Activated T-helper 17 cell treated with anti-CD3 and anti-CD28 coated beads, Interleukin-2, amount 50 U/mL, for 72 hours (primary cell): ENCODE data around the gene RFPL2. TPM values are rescaled to one million over a fixed set of nuclear protein-coding genes. Genes with fewer than 3 reads are reported as not detected.
"Not testable (repeated sequence)": the region's sequence is repeated elsewhere in the genome, so short reads cannot be mapped to it uniquely, and the experiment has no call there.

Experiments
- ATAC-seq: fragments of 150-1000 bp; cut with Tn5 transposase; replicated peaks from 2 replicates; pipeline ENCODE4 v1.10.0; 2021; ENCODE audit warnings: mild to moderate bottlenecking, moderate library complexity
- H3K27ac Mint-ChIP-seq: one replicate; pipeline ENCODE4 v1.8.0; 2022; ENCODE audit warnings: mixed read lengths
- H3K27me3 Mint-ChIP-seq: one replicate; pipeline ENCODE4 v1.8.0; 2022; ENCODE audit warnings: mixed read lengths
- H3K36me3 Mint-ChIP-seq: one replicate; pipeline ENCODE4 v1.8.0; 2022; ENCODE audit warnings: low read depth, mild to moderate bottlenecking, mixed read lengths
- H3K4me1 Mint-ChIP-seq: one replicate; pipeline ENCODE4 v1.8.0; 2022; ENCODE audit warnings: mixed read lengths
- H3K4me3 Mint-ChIP-seq: one replicate; pipeline ENCODE4 v1.8.0; 2022; ENCODE audit warnings: mild to moderate bottlenecking, mixed read lengths
- H3K9me3 Mint-ChIP-seq: one replicate; pipeline ENCODE4 v1.8.0; 2022; ENCODE audit warnings: mixed read lengths
- total RNA-seq, 2 donors: library from RNA; stranded (reverse); gene quantifications; one replicate each; pipeline ENCODE4 v1.2.3, GENCODE V29; 2022

The RFPL2 gene
- total RNA-seq, 2 donors from 2014 or later = 0.24 to 0.30 TPM

- H3K9me3 Mint-ChIP-seq = no peaks in the 10 kb centered on the region
- peaks cover 2% of the 10 kb centered on the region for H3K27me3 Mint-ChIP-seq
- ATAC-seq = no peak
- no peak within 1 kb of the TSS for H3K4me3 Mint-ChIP-seq
- no peaks in the 10 kb centered on the region for H3K4me1 Mint-ChIP-seq
- H3K27ac Mint-ChIP-seq = no peak within 1 kb of the TSS
- H3K36me3 Mint-ChIP-seq = no peaks in the 10 kb centered on the region
These were observed 46.0 kb downstream of the RFPL2 start, which contains the start of gene C22orf42 for GRCh38 chr22:32158712-32159533. Gene C22orf42, minus strand, starts transcription at chr22:32159303. Its CDS starts 88 bp downstream, at chr22:32159215.

DNA sequence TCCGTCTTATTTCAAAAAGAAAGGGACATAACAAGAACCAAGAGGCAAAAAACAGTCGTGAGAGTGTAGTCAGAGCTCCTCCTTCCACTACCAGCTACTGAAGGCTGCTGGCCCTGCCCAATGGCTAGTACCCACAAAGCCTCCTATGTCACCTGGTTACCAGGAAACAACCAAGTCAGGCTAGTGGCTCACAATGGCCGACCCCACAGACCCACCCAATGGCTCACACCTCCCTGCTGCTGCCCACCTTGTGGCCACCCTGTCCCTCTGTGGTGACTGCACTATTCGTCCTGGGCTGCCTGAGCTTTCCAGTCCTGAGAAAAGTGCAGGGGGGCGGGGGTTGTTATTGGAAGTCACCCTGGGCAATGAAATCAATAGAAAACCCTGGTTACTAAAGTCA is 47.2 kb downstream of the RFPL2 start:
- ATAC-seq, H3K4me3 Mint-ChIP-seq, H3K27ac Mint-ChIP-seq, H3K36me3 Mint-ChIP-seq, H3K4me1 Mint-ChIP-seq, H3K9me3 Mint-ChIP-seq, H3K27me3 Mint-ChIP-seq: not testable (repeated sequence)

GRCh38 chr22:32154727-32155126 is 50.1 kb downstream of the RFPL2 start:
- not testable (repeated sequence) for ATAC-seq, H3K36me3 Mint-ChIP-seq, H3K4me3 Mint-ChIP-seq, H3K27ac Mint-ChIP-seq, H3K27me3 Mint-ChIP-seq, H3K4me1 Mint-ChIP-seq, H3K9me3 Mint-ChIP-seq

GRCh38 chr22:32151641-32152040 is 53.2 kb downstream of the RFPL2 start:
- H3K27me3 Mint-ChIP-seq, H3K9me3 Mint-ChIP-seq, H3K27ac Mint-ChIP-seq, H3K36me3 Mint-ChIP-seq, H3K4me1 Mint-ChIP-seq, H3K4me3 Mint-ChIP-seq, ATAC-seq: not testable (repeated sequence)

DNA sequence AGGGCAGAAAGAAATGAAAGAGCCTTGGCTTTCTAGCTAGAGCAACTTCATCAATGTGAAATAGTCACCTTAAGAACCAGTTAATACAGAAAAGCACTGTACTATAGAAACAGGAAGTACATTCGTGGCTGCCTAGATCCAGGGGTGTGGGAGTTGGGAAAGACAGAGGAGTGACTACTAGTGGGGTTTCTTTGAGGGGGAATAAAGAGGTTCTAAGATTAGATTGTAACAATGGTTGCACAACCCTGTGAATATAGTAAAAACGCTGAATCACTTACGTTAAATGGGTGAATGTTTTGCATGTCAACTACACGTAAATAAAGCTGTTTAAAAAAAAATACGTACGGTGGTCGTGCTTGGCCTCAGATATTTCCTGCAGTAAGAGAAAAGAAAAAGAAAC is 54.2 kb downstream of the RFPL2 start:
- H3K36me3 Mint-ChIP-seq, ATAC-seq, H3K4me1 Mint-ChIP-seq, H3K4me3 Mint-ChIP-seq, H3K27me3 Mint-ChIP-seq, H3K27ac Mint-ChIP-seq, H3K9me3 Mint-ChIP-seq: not testable (repeated sequence)

- H3K4me1 Mint-ChIP-seq = peaks cover 23% of the 10 kb centered on the region
- H3K36me3 Mint-ChIP-seq, H3K27me3 Mint-ChIP-seq, ATAC-seq, H3K9me3 Mint-ChIP-seq, H3K4me3 Mint-ChIP-seq, H3K27ac Mint-ChIP-seq: not testable (repeated sequence)
These were observed 56.5 kb downstream of the RFPL2 start for GRCh38 chr22:32148372-32148771.

DNA sequence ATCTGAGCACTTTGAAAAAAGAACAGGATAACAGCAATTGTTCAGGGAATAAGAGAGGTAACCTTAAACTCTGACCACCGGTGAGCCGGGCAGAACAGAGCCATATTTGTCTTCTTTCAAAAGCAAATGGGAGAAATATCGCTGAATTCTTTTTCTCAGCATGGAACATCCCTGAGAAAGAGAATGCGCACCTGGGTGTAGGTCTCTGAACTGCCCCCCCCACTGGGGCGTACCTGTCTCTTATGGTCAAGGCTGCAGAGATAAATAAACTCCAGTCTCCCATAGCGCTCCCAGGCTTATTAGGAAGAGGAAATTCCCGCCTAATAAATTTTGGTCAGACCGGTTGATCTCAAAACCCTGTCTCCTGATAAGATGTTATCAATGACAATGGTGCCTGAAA is 57.7 kb downstream of the RFPL2 start:
- H3K36me3 Mint-ChIP-seq, H3K9me3 Mint-ChIP-seq, H3K27ac Mint-ChIP-seq, H3K4me3 Mint-ChIP-seq, H3K27me3 Mint-ChIP-seq, ATAC-seq: not testable (repeated sequence)
- H3K4me1 Mint-ChIP-seq = peaks cover 30% of the 10 kb centered on the region

DNA sequence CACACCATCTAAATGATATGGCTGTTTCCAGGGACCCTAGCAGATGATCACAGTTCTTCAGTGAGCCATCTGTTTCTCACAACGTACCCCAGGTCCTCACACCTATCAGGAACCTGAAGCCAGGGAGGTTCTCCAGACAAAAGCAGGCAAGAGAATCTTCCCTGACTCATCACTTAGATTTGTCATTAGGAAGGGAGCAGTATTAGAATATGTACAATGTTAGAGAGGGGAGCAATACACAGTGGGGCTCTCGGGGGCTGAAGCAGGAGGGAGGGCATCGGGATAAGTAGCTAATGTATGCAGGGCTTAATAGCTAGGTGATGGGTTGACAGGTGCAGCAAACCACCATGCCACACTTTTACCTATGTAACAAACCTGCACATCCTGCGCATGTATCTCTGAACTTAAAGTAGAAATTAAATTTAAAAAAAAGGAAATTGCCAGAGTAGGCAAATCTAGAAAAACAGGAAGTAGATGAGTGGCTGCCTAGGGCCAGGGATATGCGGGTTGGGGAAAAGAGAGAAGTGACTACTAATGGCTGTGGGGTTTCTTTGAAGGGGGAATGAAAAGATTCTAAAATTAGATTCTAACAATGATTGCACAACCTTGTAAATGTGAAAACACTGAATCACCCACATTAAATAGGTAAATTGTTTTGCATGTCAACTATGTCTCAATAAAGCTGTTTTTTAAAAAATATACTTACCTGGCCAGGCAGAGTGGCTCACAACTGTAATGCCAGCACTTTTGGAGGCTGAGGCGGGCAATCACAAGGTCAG is 60.2 kb downstream of the RFPL2 start:
- H3K27ac Mint-ChIP-seq = peak overlapping the region; percentile 69
- H3K4me3 Mint-ChIP-seq = peak overlapping the region; percentile 48
- peaks cover 33% of the 10 kb centered on the region for H3K4me1 Mint-ChIP-seq
- no peaks in the 10 kb centered on the region for H3K9me3 Mint-ChIP-seq
- peak; percentile 24 for ATAC-seq
- no peaks in the 10 kb centered on the region for H3K36me3 Mint-ChIP-seq
- no peaks in the 10 kb centered on the region for H3K27me3 Mint-ChIP-seq

DNA sequence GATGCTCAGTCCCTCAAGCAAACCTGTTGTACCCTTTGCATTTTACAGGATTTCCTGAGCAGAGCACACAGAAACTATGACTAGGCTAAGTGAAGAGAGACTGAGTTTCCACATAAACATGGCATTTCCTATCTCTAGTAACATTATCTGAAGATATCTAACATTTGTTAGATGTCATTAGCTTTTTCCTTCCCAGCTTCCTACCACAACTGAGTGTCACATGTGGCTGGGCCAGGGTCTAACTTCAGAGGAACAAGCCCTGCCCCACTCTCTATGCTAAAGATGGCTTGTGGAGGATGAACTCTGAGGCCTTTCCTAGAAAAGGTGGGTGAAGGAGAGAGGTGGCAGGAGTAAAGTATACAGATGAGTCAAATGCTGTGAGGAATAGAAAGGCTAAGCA is 62.3 kb downstream of the RFPL2 start:
- ATAC-seq = peak; percentile 76
- H3K4me1 Mint-ChIP-seq = peaks cover 39% of the 10 kb centered on the region

DNA sequence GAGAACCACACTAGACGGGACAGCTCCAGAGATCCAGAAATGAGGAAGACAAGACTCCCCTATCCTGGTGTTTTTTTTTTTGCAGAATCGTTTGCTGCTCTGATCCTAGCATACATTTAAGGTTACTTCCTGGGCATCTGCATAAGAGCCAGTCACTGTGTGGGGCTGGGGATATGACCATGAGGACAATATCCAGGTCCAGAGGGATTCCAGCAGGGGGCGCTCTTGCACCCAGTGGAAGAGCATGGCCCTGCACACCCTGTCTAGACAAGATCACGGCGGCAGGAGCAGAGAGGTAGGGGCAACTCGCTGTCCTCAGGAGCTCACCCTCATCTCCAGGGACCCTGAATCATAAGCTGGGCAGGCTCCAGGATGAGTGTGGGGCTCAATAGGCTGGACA is 64.2 kb downstream of the RFPL2 start:
- H3K4me1 Mint-ChIP-seq = peaks cover 43% of the 10 kb centered on the region
- not testable (repeated sequence) for H3K36me3 Mint-ChIP-seq, H3K27me3 Mint-ChIP-seq, H3K27ac Mint-ChIP-seq, H3K9me3 Mint-ChIP-seq, H3K4me3 Mint-ChIP-seq
- peak; percentile 56 for ATAC-seq

More for the DNA sequence above, 62.3 kb downstream of the RFPL2 start:
- Mint-ChIP-seq H3K9me3 (no peaks in the 10 kb centered on the region), H3K4me3 (peak overlapping the region; percentile 48), H3K27ac (peak overlapping the region; percentile 69), H3K36me3 (peaks cover 7% of the 10 kb centered on the region), H3K27me3 (no peaks in the 10 kb centered on the region)

Other genes with a start within 250 kb of the RFPL2 start
- gene SLC5A1, start 161.8 kb downstream of the RFPL2 start, total RNA-seq = not detected
- not detected for gene C22orf42, start 45.8 kb downstream of the RFPL2 start, total RNA-seq
- not detected for gene SLC5A4, start 50.3 kb upstream of the RFPL2 start, total RNA-seq
- gene RFPL3, start 152.8 kb upstream of the RFPL2 start, total RNA-seq = not detected
- 10 to 100 TPM; 52.3 to 92.2 TPM for gene RTCB, start 207.2 kb upstream of the RFPL2 start, total RNA-seq